AG04449 (cell line): ENCODE measurements around the gene TPGS1.

Source experiments
- CTCF ChIA-PET: fragments of 350-600 bp; formaldehyde crosslinking; extraction: SDS; loops from one replicate; lab custom pipeline; 2021; ENCODE audit warnings: antibody characterized with exemption; lab: Yijun Ruan, JAX
- POLR2A ChIA-PET: fragments of 400-600, 350-600 bp; formaldehyde crosslinking; extraction: SDS; loops from one replicate; lab custom pipeline; 2020; ENCODE audit warnings: antibody characterized with exemption, inconsistent platforms; lab: Yijun Ruan, JAX
- DNase-seq: peaks from one replicate; pipeline ENCODE4 v3.0.0-alpha.2; 2010; ENCODE audit warnings: low read depth, low spot score
- H3K4me3 ChIP-seq: 2 replicates; pipeline ENCODE4 v1.5.1; 2011; ENCODE audit warnings: low read depth, mild to moderate bottlenecking, control low read depth, low read length
- CTCF ChIP-seq: IDR thresholded peaks from one replicate; pipeline ENCODE4 v1.5.1; 2011; ENCODE audit warnings: mild to moderate bottlenecking, moderate library complexity, low read length, control low read depth, inconsistent platforms; ENCODE audit not compliant: insufficient read depth; ENCODE audit errors: missing control alignments

Gene TPGS1

GRCh38 chr19:536031-536880 is 29.0 kb downstream of the TPGS1 start:
- ChIA-PET POLR2A (no interaction called here), CTCF (interaction anchor here (1.1 to 1.3 kb wide), 2 partner anchors 10 to 25 kb away, joined by 3 read pairs; no protein-coding TSS in a partner anchor)
- no peak for TF ChIP-seq CTCF
- H3K4me3 ChIP-seq: no peak overlapping the region
- DNase-seq: no peak

GRCh38 chr19:536881-537404 is 29.6 kb downstream of the TPGS1 start:
- no peak for TF ChIP-seq CTCF
- ChIA-PET CTCF (interaction anchor here (1.1 kb wide), 1 partner anchor 9 kb away, joined by 3 read pairs; no protein-coding TSS in a partner anchor), POLR2A (no interaction called here)
- DNase-seq: no peak
- no peak overlapping the region for H3K4me3 ChIP-seq

GRCh38 chr19:538641-539428 is 31.5 kb downstream of the TPGS1 start:
- H3K4me3 ChIP-seq: no peak overlapping the region
- no peak for TF ChIP-seq CTCF
- POLR2A ChIA-PET: no interaction called here
- CTCF ChIA-PET: no interaction called here
- DNase-seq: no peak

- ChIA-PET CTCF (no interaction called here), POLR2A (no interaction called here)
Observed at GRCh38 chr19:539429-540030, 32.2 kb downstream of the TPGS1 start.

GRCh38 chr19:540867-541637 is 33.8 kb downstream of the TPGS1 start:
- DNase-seq: no peak
- H3K4me3 ChIP-seq: no peak overlapping the region
- no peak for TF ChIP-seq CTCF
- ChIA-PET POLR2A (no interaction called here), CTCF (interaction anchor here (1.9 kb wide), 1 partner anchor 9 kb away, joined by 6 read pairs; the partner anchor contains the start of gene CDC34)

More at GRCh38 chr19:539429-540030, 32.2 kb downstream of the TPGS1 start:
- DNase-seq: no peak
- H3K4me3 ChIP-seq: no peak overlapping the region
- no peak for TF ChIP-seq CTCF
